ENCODE results near the gene NCOA5. TPM values are rescaled to one million over a fixed set of nuclear protein-coding genes. Genes with fewer than 3 reads are reported as not detected.

Gene NCOA5
- total RNA-seq, 1 experiment from 2014 or later: 26.9 TPM

GRCh38 chr20:46073443-46073842 is 16.3 kb downstream of the NCOA5 start:
- CTCF ChIA-PET: no interaction called here
- BruUV-seq (replicated peaks): no TSS peak
- POLR2A ChIA-PET (ENCODE audit: unreplicated experiment): interaction anchor here (0.6 kb wide), 1 partner anchor 934 kb away, joined by 8 read pairs; no protein-coding TSS in a partner anchor
- Histone ChIP-seq H3K79me2 (ENCODE audit: low read length) (peaks cover 10% of the 10 kb centered on the region; the same call in 1 of the 2 replicates), H3K4me1 (ENCODE audit: insufficient read depth, low read length) (no peaks in the 10 kb centered on the region), H2AFZ (ENCODE audit: low read length) (no peak overlapping the region), H3K27ac (ENCODE audit: low read length) (no peak overlapping the region), H3F3A (ENCODE audit: low read length, unreplicated experiment) (no peaks in the 10 kb centered on the region), H4K20me1 (ENCODE audit: low read length) (peaks cover 12% of the 10 kb centered on the region; the same call in 1 of the 2 replicates), H3K9me2 (replicated peaks; ENCODE audit: low read length) (no peaks in the 10 kb centered on the region), H3K9ac (ENCODE audit: low read length) (no peak overlapping the region), H3K36me3 (ENCODE audit: low read depth, low read length) (peaks cover 41% of the 10 kb centered on the region), H3K4me2 (ENCODE audit: low read length) (no peak overlapping the region), H3K9me3 (ENCODE audit: low read length) (no peaks in the 10 kb centered on the region), H3K27me3 (ENCODE audit: low read length) (no peaks in the 10 kb centered on the region), H3K4me3 (ENCODE audit: low read length) (no peak overlapping the region)
- TF ChIP-seq CTCF (conservative IDR thresholded peaks at IDR 0.05; ENCODE audit: low read depth, low read length) (no peak), EZH2 (IDR thresholded peaks at IDR 0.05; ENCODE audit: low read length, unreplicated experiment) (no peak), EZH2phosphoT487 (IDR thresholded peaks at IDR 0.05; ENCODE audit: borderline replicate concordance, low read length) (no peak)
- DNase-seq (no peak), ATAC-seq (no peak)
- intact Hi-C loops (cut with micrococcal nuclease): no loop called here

- ChIA-PET CTCF (no interaction called here), POLR2A (ENCODE audit: unreplicated experiment) (no interaction called here)
- H4K20me1 ChIP-seq (ENCODE audit: low read length): peaks cover 9% of the 10 kb centered on the region; the same call in 1 of the 2 replicates
- no peaks in the 10 kb centered on the region for H3K9me3 ChIP-seq (ENCODE audit: low read length)
- no peaks in the 10 kb centered on the region for H3K27me3 ChIP-seq (ENCODE audit: low read length)
- intact Hi-C loops (cut with micrococcal nuclease): no loop called here
- H2AFZ ChIP-seq (ENCODE audit: low read length): no peak overlapping the region
- no peak overlapping the region for H3K27ac ChIP-seq (ENCODE audit: low read length)
- no peak overlapping the region for H3K9ac ChIP-seq (ENCODE audit: low read length)
- no peak overlapping the region for H3K4me2 ChIP-seq (ENCODE audit: low read length)
- no peaks in the 10 kb centered on the region for H3K4me1 ChIP-seq (ENCODE audit: insufficient read depth, low read length)
- DNase-seq: no peak
- BruUV-seq (replicated peaks): no TSS peak
- 0 out of 2 replicates have a peak, but pooled peaks cover 6% of the 10 kb centered on the region for H3K79me2 ChIP-seq (ENCODE audit: low read length)
- ATAC-seq: no peak
- peaks cover 41% of the 10 kb centered on the region for H3K36me3 ChIP-seq (ENCODE audit: low read depth, low read length)
- H3K9me2 ChIP-seq (replicated peaks; ENCODE audit: low read length): no peaks in the 10 kb centered on the region
- TF ChIP-seq EZH2phosphoT487 (IDR thresholded peaks at IDR 0.05; ENCODE audit: borderline replicate concordance, low read length) (no peak), EZH2 (IDR thresholded peaks at IDR 0.05; ENCODE audit: low read length, unreplicated experiment) (no peak), CTCF (conservative IDR thresholded peaks at IDR 0.05; ENCODE audit: low read depth, low read length) (no peak)
- no peak overlapping the region for H3K4me3 ChIP-seq (ENCODE audit: low read length)
- no peaks in the 10 kb centered on the region for H3F3A ChIP-seq (ENCODE audit: low read length, unreplicated experiment)
Measured at GRCh38 chr20:46073024-46073423, 16.7 kb downstream of the NCOA5 start.

- H3K36me3 ChIP-seq (ENCODE audit: low read depth, low read length): peaks cover 42% of the 10 kb centered on the region
- no peaks in the 10 kb centered on the region for H3K79me2 ChIP-seq (ENCODE audit: low read length)
- ATAC-seq (no peak), DNase-seq (no peak)
- H3K9ac ChIP-seq (ENCODE audit: low read length): no peak overlapping the region
- no peak overlapping the region for H3K27ac ChIP-seq (ENCODE audit: low read length)
- H3F3A ChIP-seq (ENCODE audit: low read length, unreplicated experiment): no peaks in the 10 kb centered on the region
- H3K9me3 ChIP-seq (ENCODE audit: low read length): no peaks in the 10 kb centered on the region
- TF ChIP-seq EZH2phosphoT487 (IDR thresholded peaks at IDR 0.05; ENCODE audit: borderline replicate concordance, low read length) (no peak), EZH2 (IDR thresholded peaks at IDR 0.05; ENCODE audit: low read length, unreplicated experiment) (no peak), CTCF (conservative IDR thresholded peaks at IDR 0.05; ENCODE audit: low read depth, low read length) (no peak)
- H2AFZ ChIP-seq (ENCODE audit: low read length): no peak overlapping the region
- no peaks in the 10 kb centered on the region for H3K9me2 ChIP-seq (replicated peaks; ENCODE audit: low read length)
- BruUV-seq (replicated peaks): no TSS peak
- POLR2A ChIA-PET (ENCODE audit: unreplicated experiment): no interaction called here
- H3K4me1 ChIP-seq (ENCODE audit: insufficient read depth, low read length): no peaks in the 10 kb centered on the region
- no peak overlapping the region for H3K4me2 ChIP-seq (ENCODE audit: low read length)
- no peaks in the 10 kb centered on the region for H3K27me3 ChIP-seq (ENCODE audit: low read length)
- no peak overlapping the region for H3K4me3 ChIP-seq (ENCODE audit: low read length)
- H4K20me1 ChIP-seq (ENCODE audit: low read length): no peaks in the 10 kb centered on the region
- CTCF ChIA-PET: no interaction called here
- intact Hi-C loops (cut with micrococcal nuclease): no loop called here
Measured at GRCh38 chr20:46071573-46071972, 18.2 kb downstream of the NCOA5 start.
